CD14-positive monocyte (primary cell): ENCODE results near the gene BUD31. TPM values are rescaled to one million over a fixed set of nuclear protein-coding genes. Genes with fewer than 3 reads are reported as not detected.

Source experiments
- DNase-seq, 3 donors: peaks; one replicate each; pipeline ENCODE4 v3.0.0-alpha.2; 2011 to 2022
- H2AFZ ChIP-seq: 2 replicates; pipeline ENCODE4 v1.6.0; 2012; ENCODE audit warnings: mild to moderate bottlenecking, low read depth, low read length, inconsistent platforms; ENCODE audit not compliant: insufficient read depth, poor library complexity, severe bottlenecking
- H3K27ac ChIP-seq, 2 donors: 1 replicate in 1 of 2; 2 replicates in 1 of 2; pipeline ENCODE4 v1.5.1; 2012 to 2013; ENCODE audit warnings: low read length in 2 of 2, control low read depth in 1 of 2, inconsistent platforms in 1 of 2, low read depth in 1 of 2, mild to moderate bottlenecking in 1 of 2
- H3K27me3 ChIP-seq, 2 donors: one replicate each; pipeline versions ENCODE4 v1.6.0 to v1.6.1; 2011 to 2013; ENCODE audit warnings: low read length in 2 of 2; ENCODE audit not compliant: control insufficient read depth in 2 of 2, insufficient read depth in 2 of 2
- H3K36me3 ChIP-seq, 2 donors: replicated peaks in 1 of 2; 1 replicate in 1 of 2; 2 replicates in 1 of 2; pipeline versions ENCODE4 v1.5.1 to v1.6.1; 2012 to 2013; ENCODE audit warnings: low read length in 2 of 2, control low read depth in 1 of 2, inconsistent platforms in 1 of 2, mild to moderate bottlenecking in 1 of 2; ENCODE audit not compliant: insufficient read depth in 2 of 2, control insufficient read depth in 1 of 2
- H3K4me1 ChIP-seq, 2 donors: 1 replicate in 1 of 2; 2 replicates in 1 of 2; pipeline versions ENCODE4 v1.5.1 to v1.6.1; 2012 to 2013; ENCODE audit warnings: low read length in 2 of 2, control low read depth in 1 of 2, inconsistent platforms in 1 of 2, mild to moderate bottlenecking in 1 of 2, moderate library complexity in 1 of 2; ENCODE audit not compliant: insufficient read depth in 2 of 2, control insufficient read depth in 1 of 2
- H3K4me2 ChIP-seq: replicated peaks from 2 replicates; pipeline ENCODE3; 2012; ENCODE audit warnings: low read length, moderate library complexity, mild to moderate bottlenecking; ENCODE audit not compliant: poor library complexity, severe bottlenecking; ENCODE audit errors: extremely low read depth
- H3K4me3 ChIP-seq, 3 experiments: fragments of 200-600 bp in 1 of 3; sonication (generic) in 1 of 3; replicated peaks in 1 of 3; 1 replicate in 2 of 3; 2 replicates in 1 of 3; pipeline ENCODE4 v1.5.1; 2011 to 2013; ENCODE audit warnings: low read length in 3 of 3, mild to moderate bottlenecking in 3 of 3, control low read depth in 2 of 3, low read depth in 2 of 3, inconsistent platforms in 1 of 3, moderate library complexity in 1 of 3
- H3K79me2 ChIP-seq: 2 replicates; pipeline ENCODE4 v1.6.0; 2012; ENCODE audit warnings: mild to moderate bottlenecking, control low read depth, inconsistent platforms, low read length, moderate library complexity; ENCODE audit not compliant: insufficient read depth
- H3K9ac ChIP-seq: 2 replicates; pipeline ENCODE4 v1.6.0; 2017; ENCODE audit warnings: low read length, mild to moderate bottlenecking; ENCODE audit not compliant: insufficient read depth, poor library complexity, severe bottlenecking
- H3K9me3 ChIP-seq, 2 donors: replicated peaks in 1 of 2; 1 replicate in 1 of 2; 2 replicates in 1 of 2; pipeline versions ENCODE4 v1.5.1 to v1.6.1; 2012 to 2013; ENCODE audit warnings: low read length in 2 of 2, control low read depth in 1 of 2; ENCODE audit not compliant: control insufficient read depth in 1 of 2, insufficient read depth in 1 of 2
- H4K20me1 ChIP-seq: 2 replicates; pipeline ENCODE4 v1.6.0; 2012; ENCODE audit warnings: mild to moderate bottlenecking, low read length, control low read depth, moderate library complexity; ENCODE audit not compliant: insufficient read depth
- H3K27ac Mint-ChIP-seq, 7 donors: one replicate each; pipeline ENCODE4 v1.8.0; 2020; ENCODE audit warnings: mild to moderate bottlenecking in 7 of 7, mixed read lengths in 7 of 7, moderate library complexity in 6 of 7, inconsistent platforms in 2 of 7
- H3K27me3 Mint-ChIP-seq, 3 donors: one replicate each; pipeline ENCODE4 v1.8.0; 2021 to 2022; ENCODE audit warnings: low read depth in 3 of 3, mild to moderate bottlenecking in 3 of 3, mixed read lengths in 3 of 3, moderate library complexity in 3 of 3, inconsistent platforms in 1 of 3
- H3K36me3 Mint-ChIP-seq, 2 donors: one replicate each; pipeline ENCODE4 v1.8.0; 2020; ENCODE audit warnings: mixed read lengths in 2 of 2, inconsistent platforms in 1 of 2, mild to moderate bottlenecking in 1 of 2
- H3K4me1 Mint-ChIP-seq: one replicate; pipeline ENCODE4 v1.8.0; 2020; ENCODE audit warnings: mild to moderate bottlenecking, mixed read lengths
- H3K4me3 Mint-ChIP-seq, 2 donors: one replicate each; pipeline ENCODE4 v1.8.0; 2020; ENCODE audit warnings: mild to moderate bottlenecking in 2 of 2, mixed read lengths in 2 of 2, moderate library complexity in 1 of 2
- H3K9me3 Mint-ChIP-seq, 7 donors: one replicate each; pipeline ENCODE4 v1.8.0; 2020 to 2022; ENCODE audit warnings: mixed read lengths in 7 of 7, mild to moderate bottlenecking in 6 of 7, moderate library complexity in 6 of 7, inconsistent platforms in 2 of 7
- WGBS: methylation state at CpG from one replicate; pipeline ENCODE4 v1.1.5; 2013; ENCODE audit warnings: missing lambda C conversion rate; ENCODE audit not compliant: insufficient coverage; 5-methylcytosine and 5-hydroxymethylcytosine counted together
- intact Hi-C, 2 donors: fragments of 100-400 bp; cut with micrococcal nuclease; formaldehyde crosslinking; loops; one replicate each; pipeline versions ENCODE4 v1.15.0 to v1.15.1; 2023
- polyA minus RNA-seq: library from RNA; depleted of rRNA, polyadenylated mRNA; stranded (reverse); fragments of >200 nt; gene quantifications from 2 replicates; pipeline ENCODE4 v1.2.3, GENCODE V29; 2012
- polyA plus RNA-seq, 3 donors: library from polyadenylated mRNA; depleted of rRNA in 1 of 3; unstranded in 2 of 3; stranded (reverse) in 1 of 3; fragments of 300-500 nt in 2 of 3; fragments of >200 nt in 1 of 3; fragmentation: Illumina TruSeq in 2 of 3; gene quantifications; 1 replicate in 2 of 3; 2 replicates in 1 of 3; pipeline ENCODE4 v1.2.3, GENCODE V29; 2012 to 2021
- total RNA-seq, 12 experiments: library from RNA in 1 of 12; stranded (reverse) in 1 of 12; fragments of 120-200 nt in 1 of 12; gene quantifications; one replicate each; pipeline ENCODE4 v1.2.4 and lab custom pipeline; 2013 to 2026; ENCODE audit warnings: mixed read lengths in 6 of 12, inconsistent platforms in 1 of 12
- TF ChIP-seq, protein P1 (sequence below): fragments of 200-600 bp; IDR thresholded peaks from one replicate; pipeline ENCODE4 v1.8.0; 2022; ENCODE audit warnings: antibody characterized with exemption, mild to moderate bottlenecking

BUD31 gene
- total RNA-seq (2013), result 104 TPM
- polyA plus RNA-seq, result 100 to 1,000 TPM in 2 of 3 donors, 10 to 100 TPM in 1; 34.3 to 256 (median 241) TPM
- 24.8 and 57.4 TPM in 2 replicates for polyA minus RNA-seq
- 28.3 to 52.1 (median 33.9) reads per million in 11 experiments for total RNA-seq (lab: John Stamatoyannopoulos, UW)

GRCh38 chr7:99408379-99409191 lies at the start of gene BUD31, which contains the start of gene PDAP1:
Gene BUD31 (plus strand): TSS chr7:99408969. CDS start chr7:99411093, 2,124 bp downstream.
Gene PDAP1 (minus strand): TSS chr7:99408597. CDS start chr7:99408548, 49 bp downstream.
- H3K36me3 ChIP-seq, result peaks cover 39 to 53% of the 10 kb centered on the region in 2 donors

More at GRCh38 chr7:99408379-99409191, at the start of gene BUD31, which contains the start of gene PDAP1:
- peaks cover 25 to 35% of the 10 kb centered on the region in 2 donors for H3K4me1 ChIP-seq
- Mint-ChIP-seq H3K9me3 (no peaks in the 10 kb centered on the region), H3K4me3 (peak within 1 kb of the TSS; percentile 97 to 99), H3K27ac (peak within 1 kb of the TSS; percentile 97 to 99 (median 99)), H3K27me3 (peaks cover 0 to 2% (median 2%) of the 10 kb centered on the region in 3 donors), H3K36me3 (peaks cover 39 to 47% of the 10 kb centered on the region in 2 donors), H3K4me1 (peaks cover 29% of the 10 kb centered on the region)
- peak; percentile 93 to 96 (median 94) for DNase-seq
- no peaks in the 10 kb centered on the region for H3K27me3 ChIP-seq
- peak within 1 kb of the TSS; percentile 97 for H2AFZ ChIP-seq
- H3K27ac ChIP-seq, result peak within 1 kb of the TSS; percentile 95 to 97
- TF ChIP-seq, protein P1, sequence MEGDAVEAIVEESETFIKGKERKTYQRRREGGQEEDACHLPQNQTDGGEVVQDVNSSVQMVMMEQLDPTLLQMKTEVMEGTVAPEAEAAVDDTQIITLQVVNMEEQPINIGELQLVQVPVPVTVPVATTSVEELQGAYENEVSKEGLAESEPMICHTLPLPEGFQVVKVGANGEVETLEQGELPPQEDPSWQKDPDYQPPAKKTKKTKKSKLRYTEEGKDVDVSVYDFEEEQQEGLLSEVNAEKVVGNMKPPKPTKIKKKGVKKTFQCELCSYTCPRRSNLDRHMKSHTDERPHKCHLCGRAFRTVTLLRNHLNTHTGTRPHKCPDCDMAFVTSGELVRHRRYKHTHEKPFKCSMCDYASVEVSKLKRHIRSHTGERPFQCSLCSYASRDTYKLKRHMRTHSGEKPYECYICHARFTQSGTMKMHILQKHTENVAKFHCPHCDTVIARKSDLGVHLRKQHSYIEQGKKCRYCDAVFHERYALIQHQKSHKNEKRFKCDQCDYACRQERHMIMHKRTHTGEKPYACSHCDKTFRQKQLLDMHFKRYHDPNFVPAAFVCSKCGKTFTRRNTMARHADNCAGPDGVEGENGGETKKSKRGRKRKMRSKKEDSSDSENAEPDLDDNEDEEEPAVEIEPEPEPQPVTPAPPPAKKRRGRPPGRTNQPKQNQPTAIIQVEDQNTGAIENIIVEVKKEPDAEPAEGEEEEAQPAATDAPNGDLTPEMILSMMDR, result no peak
- peaks cover 69% of the 10 kb centered on the region for H3K79me2 ChIP-seq
- H3K9ac ChIP-seq, result peak within 1 kb of the TSS; percentile 90
- peak within 1 kb of the TSS; percentile 90 for H3K4me2 ChIP-seq
- under 1% methylated on average over 72 of the region's 72 CpGs for WGBS
- H3K4me3 ChIP-seq, result peak within 1 kb of the TSS; percentile 65 to 96 (median 93)
- H3K9me3 ChIP-seq, result no peaks in the 10 kb centered on the region
- intact Hi-C loops, result loop anchor here (2.0 to 10.0 kb wide), 3 partner anchors 34 to 96 kb away; partner anchors contain the start of genes ARPC1B (in 1 of the 2), ZKSCAN5 (in 1 of the 2) and ZNF394 (in 1 of the 2)
- H4K20me1 ChIP-seq, result peaks cover 70% of the 10 kb centered on the region
